Panc1 (cell line): ENCODE measurements around the gene TJP1. TPM values are rescaled to one million over a fixed set of nuclear protein-coding genes. Genes with fewer than 3 reads are reported as not detected.

Source experiments
- ATAC-seq: fragments of 200-7000 bp; cut with Tn5 transposase; 2 replicates; pipeline ENCODE4 v1.9.1; 2020; ENCODE audit warnings: mild to moderate bottlenecking, moderate library complexity
- BruUV-seq: library from RNA; stranded (reverse); fragments of 400-500 nt; replicated peaks from 2 replicates; lab custom pipeline; 2021; lab: Mats Ljungman, UMichigan
- CTCF ChIA-PET: fragments of 300-600 bp; sonication (Branson Sonifier 250); formaldehyde crosslinking; loops from one replicate; lab custom pipeline; 2022; ENCODE audit warnings: antibody characterized with exemption; lab: Charles Lee
- POLR2A ChIA-PET: fragments of 300-600 bp; sonication (Branson Sonifier 250); formaldehyde crosslinking; loops from one replicate; lab custom pipeline; 2022; ENCODE audit warnings: antibody characterized with exemption; lab: Charles Lee
- DNase-seq: peaks from one replicate; pipeline ENCODE4 v3.0.0-alpha.2; 2010; ENCODE audit warnings: low read depth, low spot score
- H3K27ac ChIP-seq: 2 replicates; pipeline ENCODE4 v1.5.1; 2011; ENCODE audit warnings: mild to moderate bottlenecking, low read length, inconsistent platforms
- H3K27me3 ChIP-seq: fragments of 200-500 bp; sonication (Bioruptor generic); 2 replicates; pipeline ENCODE4 v1.6.0; 2014; ENCODE audit warnings: low read length, inconsistent platforms; ENCODE audit not compliant: control insufficient read depth, insufficient read depth
- H3K36me3 ChIP-seq: fragments of 200-500 bp; sonication (Bioruptor generic); 2 replicates; pipeline ENCODE4 v1.5.1; 2014; ENCODE audit warnings: inconsistent platforms, mild to moderate bottlenecking, low read length, moderate library complexity; ENCODE audit not compliant: control insufficient read depth, insufficient read depth
- H3K4me1 ChIP-seq: 2 replicates; pipeline ENCODE4 v1.5.1; 2011; ENCODE audit warnings: inconsistent platforms, mild to moderate bottlenecking, low read length, moderate library complexity; ENCODE audit not compliant: control insufficient read depth, insufficient read depth
- H3K4me3 ChIP-seq, 2 experiments: 2 replicates each; pipeline ENCODE4 v1.5.1; 2011 to 2012; ENCODE audit warnings: low read depth in 2 of 2, low read length in 2 of 2, mild to moderate bottlenecking in 2 of 2, inconsistent platforms in 1 of 2, moderate library complexity in 1 of 2
- H3K9me3 ChIP-seq: fragments of 200-500 bp; sonication (Bioruptor generic); 2 replicates; pipeline ENCODE4 v1.5.1; 2014; ENCODE audit warnings: low read depth, mild to moderate bottlenecking, inconsistent platforms, low read length, moderate library complexity; ENCODE audit not compliant: control insufficient read depth, insufficient read depth
- CTCF ChIP-seq: fragments of 450-650 bp; IDR thresholded peaks from 2 replicates; pipeline ENCODE4 v1.5.1; 2017; ENCODE audit warnings: mild to moderate bottlenecking
- POLR2AphosphoS5 ChIP-seq: IDR thresholded peaks from 2 replicates; pipeline ENCODE4 v1.6.1; 2012; ENCODE audit warnings: mild to moderate bottlenecking, low read depth, low read length, moderate library complexity
- REST ChIP-seq, 2 experiments: IDR thresholded peaks; 2 replicates each; pipeline ENCODE4 v1.6.1; 2011 to 2012; ENCODE audit warnings: low read depth in 2 of 2, control low read depth in 1 of 2, low read length in 1 of 2, mild to moderate bottlenecking in 1 of 2, moderate library complexity in 1 of 2; ENCODE audit not compliant: insufficient read depth in 1 of 2
- SIN3A ChIP-seq: IDR thresholded peaks from 2 replicates; pipeline ENCODE4 v1.6.1; 2012; ENCODE audit warnings: low read depth, mild to moderate bottlenecking, low read length, moderate library complexity, borderline replicate concordance; ENCODE audit not compliant: insufficient read depth
- TCF7L2 ChIP-seq: IDR thresholded peaks from 2 replicates; pipeline ENCODE4 v1.6.1; 2011; ENCODE audit warnings: mild to moderate bottlenecking, low read depth, low read length, inconsistent platforms
- in situ Hi-C: cut with HindIII; loops from 2 replicates; pipeline ENCODE4 v1.10.0; 2016; ENCODE audit warnings: low sequenced_read_pairs, low pct_unique_long_range_greater_than_20kb
- intact Hi-C: fragments of 100-400 bp; cut with micrococcal nuclease; formaldehyde crosslinking; loops from one replicate; pipeline ENCODE4 v1.10.0; 2022; ENCODE audit not compliant: unreplicated experiment
- total RNA-seq: library from RNA; stranded (reverse); gene quantifications from one replicate; pipeline ENCODE4 v1.2.1, GENCODE V29; 2021; ENCODE audit not compliant: unreplicated experiment

TJP1 gene
- total RNA-seq, 1 experiment from 2014 or later = 79.1 TPM

- in situ Hi-C loops (no loop called here), intact Hi-C loops (no loop called here)
- ChIA-PET CTCF (no interaction called here), POLR2A (no interaction called here)
- peaks cover 15% of the 10 kb centered on the region for H3K4me1 ChIP-seq
- DNase-seq = peak; percentile 47
- no peaks in the 10 kb centered on the region for H3K36me3 ChIP-seq
- H3K4me3 ChIP-seq = 0 out of 4 replicates have a peak overlapping the region, but pooled peaks of 1 of the 2 experiments have one; percentile 11
- H3K27me3 ChIP-seq = no peaks in the 10 kb centered on the region
- no peaks in the 10 kb centered on the region for H3K9me3 ChIP-seq
- H3K27ac ChIP-seq = no peak overlapping the region; the same call in 1 of the 2 replicates
- peak; percentile 51 for ATAC-seq
- BruUV-seq = no TSS peak
- no peak for TF ChIP-seq POLR2AphosphoS5
- TF ChIP-seq REST (IDR thresholded peaks at IDR 0.05; ENCODE audit: insufficient read depth in 1 of 2, low read depth in 2 of 2, low read length in 1 of 2) = no peak
- TF ChIP-seq CTCF = no peak
- no peak for TF ChIP-seq TCF7L2
- TF ChIP-seq SIN3A = no peak
These were observed 151.0 kb downstream of the TJP1 start for GRCh38 chr15:29670998-29671981.

- DNase-seq (no peak), ATAC-seq (no peak)
- ChIA-PET POLR2A (no interaction called here), CTCF (no interaction called here)
- H3K27me3 ChIP-seq = no peaks in the 10 kb centered on the region
- intact Hi-C loops (no loop called here), in situ Hi-C loops (no loop called here)
- no peak overlapping the region for H3K27ac ChIP-seq
- TF ChIP-seq SIN3A = no peak
- no peak for TF ChIP-seq TCF7L2
- TF ChIP-seq POLR2AphosphoS5 = no peak
- TF ChIP-seq REST (IDR thresholded peaks at IDR 0.05; ENCODE audit: insufficient read depth in 1 of 2, low read depth in 2 of 2, low read length in 1 of 2) = no peak
- no peak for TF ChIP-seq CTCF
- no peaks in the 10 kb centered on the region for H3K9me3 ChIP-seq
- no peak overlapping the region for H3K4me3 ChIP-seq
- no peaks in the 10 kb centered on the region for H3K36me3 ChIP-seq
- H3K4me1 ChIP-seq = peaks cover 13% of the 10 kb centered on the region
- no TSS peak for BruUV-seq
These were observed 152.0 kb downstream of the TJP1 start for GRCh38 chr15:29670266-29670665.
